A673 (cell line): ENCODE results near the gene ATP8B2.

ENCODE experiments used
- CTCF ChIP-seq: fragments of 300-800, 200-600 bp; sonication (generic); conservative IDR thresholded peaks from 2 replicates; pipeline ENCODE4 v1.5.1; 2017; ENCODE audit warnings: low read depth, mild to moderate bottlenecking, antibody characterized with exemption, low read length, moderate library complexity, mixed read lengths
- EZH2 ChIP-seq: fragments of 200-600 bp; sonication (generic); IDR thresholded peaks from 2 replicates; pipeline ENCODE4 v1.6.1; 2017; ENCODE audit warnings: borderline replicate concordance, low read depth, mild to moderate bottlenecking, mixed read lengths, antibody characterized with exemption, low read length; ENCODE audit not compliant: poor library complexity, severe bottlenecking

- TF ChIP-seq EZH2 (no peak), CTCF (peak; percentile 92)
Measured at GRCh38 chr1:154335025-154335714, 9.8 kb downstream of the ATP8B2 start.
